Airway epithelial cell (primary cell): ENCODE data around the gene F2RL1. TPM values are rescaled to one million over a fixed set of nuclear protein-coding genes. Genes with fewer than 3 reads are reported as not detected.

Source experiments
- total RNA-seq: library from RNA; depleted of rRNA; stranded (reverse); fragments of >200 nt; gene quantifications from 2 replicates; pipeline ENCODE4 v1.2.3, GENCODE V29; 2015

Gene F2RL1
- 23.4 and 33.0 TPM in 2 replicates for total RNA-seq

DNA sequence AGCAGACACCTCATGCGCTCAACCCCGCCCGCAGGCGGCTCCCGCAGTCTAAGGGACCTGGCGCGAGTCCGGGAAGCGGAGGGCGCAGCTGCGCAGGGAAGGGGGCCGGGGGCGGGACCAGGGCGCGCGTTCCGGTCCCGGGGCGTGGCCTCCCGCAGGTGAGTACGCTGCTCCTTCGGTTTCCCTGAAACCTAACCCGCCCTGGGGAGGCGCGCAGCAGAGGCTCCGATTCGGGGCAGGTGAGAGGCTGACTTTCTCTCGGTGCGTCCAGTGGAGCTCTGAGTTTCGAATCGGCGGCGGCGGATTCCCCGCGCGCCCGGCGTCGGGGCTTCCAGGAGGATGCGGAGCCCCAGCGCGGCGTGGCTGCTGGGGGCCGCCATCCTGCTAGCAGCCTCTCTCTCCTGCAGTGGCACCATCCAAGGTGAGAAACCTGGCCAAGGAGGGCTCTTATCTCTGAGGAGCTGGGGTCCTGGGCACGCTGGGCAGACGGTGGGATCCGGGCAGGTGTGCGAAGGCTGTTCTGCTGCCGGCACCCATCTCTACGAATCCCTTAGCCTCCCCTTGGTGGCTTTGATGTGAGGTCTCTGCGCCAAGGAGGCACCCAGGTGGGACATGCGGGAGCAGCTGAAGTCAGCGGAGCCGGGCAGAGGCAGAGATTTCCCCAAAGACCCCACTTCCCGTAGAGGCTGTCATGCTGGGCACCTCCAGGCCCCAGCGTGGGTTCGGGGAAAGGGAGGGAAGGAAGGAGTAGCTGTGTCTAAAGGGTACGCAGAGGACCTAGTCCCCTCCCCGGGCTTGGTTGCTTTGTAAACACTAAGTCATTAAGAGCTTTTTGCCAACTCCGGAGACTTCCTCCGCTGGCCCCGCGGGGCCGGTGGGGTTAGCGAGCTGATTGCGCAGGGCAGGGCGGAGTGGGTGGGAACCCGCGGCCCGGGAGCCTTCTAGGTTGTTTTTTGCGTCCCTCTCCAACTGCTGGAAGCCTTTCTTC lies at the start of gene F2RL1:
F2RL1 (plus strand) TSS at position 187 of the 988 bp plus-strand sequence; CDS start at position 340, 153 bp downstream.

GRCh38 chr5:76849419-76850291 lies 30.8 kb downstream of the F2RL1 start, which contains the start of gene S100Z:
S100Z (plus strand) TSS chr5:76850014; CDS start chr5:76875360, 25,346 bp downstream.

Other genes with a start within 250 kb of the F2RL1 start
- gene F2RL2, start 195.6 kb upstream of the F2RL1 start, total RNA-seq, result 0.05 TPM in 1 of 2 replicates, not detected in the other
- gene F2R, start 102.9 kb upstream of the F2RL1 start, total RNA-seq, result 11.0 and 23.8 TPM in 2 replicates
- gene S100Z, start 31.0 kb downstream of the F2RL1 start, total RNA-seq, result not detected in 2 replicates
- not detected in 2 replicates for gene CRHBP, start 134.0 kb downstream of the F2RL1 start, total RNA-seq
- gene AGGF1, start 211.4 kb downstream of the F2RL1 start, total RNA-seq, result 12.8 and 17.4 TPM in 2 replicates